Fibroblast of lung (primary cell): ENCODE measurements around the gene IGFBPL1.

Experiments used
- EZH2 ChIP-seq: IDR thresholded peaks from 2 replicates; pipeline ENCODE4 v1.5.1; 2012; ENCODE audit warnings: low read length, control low read depth, mild to moderate bottlenecking; ENCODE audit errors: missing control alignments
- TF ChIP-seq, protein P1 (sequence below), 2 donors: IDR thresholded peaks in 1 of 2; conservative IDR thresholded peaks in 1 of 2; 1 replicate in 1 of 2; 2 replicates in 1 of 2; pipeline ENCODE4 v1.5.1; 2011 to 2012; ENCODE audit warnings: low read length in 2 of 2, control low read depth in 1 of 2, inconsistent platforms in 1 of 2, low read depth in 1 of 2, mild to moderate bottlenecking in 1 of 2

DNA sequence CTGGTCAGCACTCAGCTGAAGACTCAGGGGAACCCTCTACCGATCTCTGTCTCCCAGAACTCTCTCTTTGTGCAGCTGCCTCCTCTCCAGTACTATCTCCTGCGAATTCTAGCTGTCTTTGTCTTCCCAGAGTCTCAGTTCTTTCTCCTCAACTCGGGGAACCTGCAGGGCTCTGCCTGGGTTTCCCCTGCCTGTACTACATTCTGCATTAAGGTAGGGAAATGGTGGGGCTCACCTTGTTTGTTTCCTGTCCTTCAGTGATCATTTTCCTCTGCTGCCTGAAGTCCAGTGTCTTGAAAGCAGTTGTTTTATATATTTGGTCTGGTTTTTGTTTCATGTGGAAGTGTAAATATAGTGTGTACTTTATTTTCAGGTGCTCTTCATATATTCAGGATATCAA, 43.1 kb upstream of the IGFBPL1 start:
- TF ChIP-seq, protein P1, sequence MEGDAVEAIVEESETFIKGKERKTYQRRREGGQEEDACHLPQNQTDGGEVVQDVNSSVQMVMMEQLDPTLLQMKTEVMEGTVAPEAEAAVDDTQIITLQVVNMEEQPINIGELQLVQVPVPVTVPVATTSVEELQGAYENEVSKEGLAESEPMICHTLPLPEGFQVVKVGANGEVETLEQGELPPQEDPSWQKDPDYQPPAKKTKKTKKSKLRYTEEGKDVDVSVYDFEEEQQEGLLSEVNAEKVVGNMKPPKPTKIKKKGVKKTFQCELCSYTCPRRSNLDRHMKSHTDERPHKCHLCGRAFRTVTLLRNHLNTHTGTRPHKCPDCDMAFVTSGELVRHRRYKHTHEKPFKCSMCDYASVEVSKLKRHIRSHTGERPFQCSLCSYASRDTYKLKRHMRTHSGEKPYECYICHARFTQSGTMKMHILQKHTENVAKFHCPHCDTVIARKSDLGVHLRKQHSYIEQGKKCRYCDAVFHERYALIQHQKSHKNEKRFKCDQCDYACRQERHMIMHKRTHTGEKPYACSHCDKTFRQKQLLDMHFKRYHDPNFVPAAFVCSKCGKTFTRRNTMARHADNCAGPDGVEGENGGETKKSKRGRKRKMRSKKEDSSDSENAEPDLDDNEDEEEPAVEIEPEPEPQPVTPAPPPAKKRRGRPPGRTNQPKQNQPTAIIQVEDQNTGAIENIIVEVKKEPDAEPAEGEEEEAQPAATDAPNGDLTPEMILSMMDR (conservative IDR thresholded peaks at IDR 0.05 in 1 of 2, IDR thresholded peaks at IDR 0.05 in 1 of 2; ENCODE audit: low read depth in 1 of 2, low read length in 2 of 2): no peak
- no peak for TF ChIP-seq EZH2
